Epithelial cell of proximal tubule (primary cell): ENCODE results near the gene ARHGAP30. TPM values are rescaled to one million over a fixed set of nuclear protein-coding genes. Genes with fewer than 3 reads are reported as not detected.
A peak's percentile ranks its signal among the peaks of the same experiment; 100 is the strongest.
"Not testable (repeated sequence)": the region's sequence is repeated elsewhere in the genome, so short reads cannot be mapped to it uniquely, and the experiment has no call there.

ENCODE experiments used
- DNase-seq: peaks from one replicate; pipeline ENCODE4 v3.0.0-alpha.2; 2011; ENCODE audit warnings: low read depth
- H3K4me3 ChIP-seq: 2 replicates; pipeline ENCODE4 v1.5.1; 2011; ENCODE audit warnings: low read depth, mild to moderate bottlenecking, low read length
- total RNA-seq: library from RNA; depleted of rRNA; stranded (reverse); fragments of >200 nt; gene quantifications from 2 replicates; pipeline ENCODE4 v1.2.3, GENCODE V29; 2015
- TF ChIP-seq, protein P1 (sequence below): conservative IDR thresholded peaks from 2 replicates; pipeline ENCODE4 v1.5.1; 2012; ENCODE audit warnings: low read depth, mild to moderate bottlenecking, low read length

ARHGAP30 gene
- 0.06 and 0.07 TPM in 2 replicates for total RNA-seq

DNA sequence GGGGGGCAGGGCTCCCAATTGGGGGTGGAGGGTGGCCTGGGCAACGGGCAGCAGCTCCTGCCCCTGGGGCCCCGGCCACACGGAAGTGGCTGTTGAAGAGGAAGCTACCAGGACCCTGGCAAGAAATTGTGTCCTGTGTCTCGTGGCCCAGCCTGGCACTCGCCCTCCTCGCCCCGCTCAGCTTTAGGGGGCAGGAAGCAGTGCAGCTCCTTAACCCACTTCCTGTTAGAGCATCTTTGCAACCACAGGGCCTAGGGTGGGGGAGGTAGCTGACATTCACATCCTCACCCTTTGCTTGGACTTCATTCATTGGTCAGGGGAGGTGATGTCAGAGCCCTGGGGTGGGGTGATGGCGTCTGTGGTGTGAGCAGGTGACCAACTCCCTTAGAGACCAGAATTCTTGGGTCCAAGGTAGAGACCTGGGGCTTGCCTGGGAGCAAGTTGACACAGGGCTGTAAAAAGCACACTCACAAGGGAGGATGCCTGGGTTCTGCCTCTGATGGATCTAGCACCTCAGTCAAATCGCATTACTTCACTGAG is at the start of gene ARHGAP30:
Gene ARHGAP30, minus strand, starts transcription at position 161 of the 540 bp plus-strand sequence. CDS start 267 bp downstream, outside the sequence.
- TF ChIP-seq, protein P1, sequence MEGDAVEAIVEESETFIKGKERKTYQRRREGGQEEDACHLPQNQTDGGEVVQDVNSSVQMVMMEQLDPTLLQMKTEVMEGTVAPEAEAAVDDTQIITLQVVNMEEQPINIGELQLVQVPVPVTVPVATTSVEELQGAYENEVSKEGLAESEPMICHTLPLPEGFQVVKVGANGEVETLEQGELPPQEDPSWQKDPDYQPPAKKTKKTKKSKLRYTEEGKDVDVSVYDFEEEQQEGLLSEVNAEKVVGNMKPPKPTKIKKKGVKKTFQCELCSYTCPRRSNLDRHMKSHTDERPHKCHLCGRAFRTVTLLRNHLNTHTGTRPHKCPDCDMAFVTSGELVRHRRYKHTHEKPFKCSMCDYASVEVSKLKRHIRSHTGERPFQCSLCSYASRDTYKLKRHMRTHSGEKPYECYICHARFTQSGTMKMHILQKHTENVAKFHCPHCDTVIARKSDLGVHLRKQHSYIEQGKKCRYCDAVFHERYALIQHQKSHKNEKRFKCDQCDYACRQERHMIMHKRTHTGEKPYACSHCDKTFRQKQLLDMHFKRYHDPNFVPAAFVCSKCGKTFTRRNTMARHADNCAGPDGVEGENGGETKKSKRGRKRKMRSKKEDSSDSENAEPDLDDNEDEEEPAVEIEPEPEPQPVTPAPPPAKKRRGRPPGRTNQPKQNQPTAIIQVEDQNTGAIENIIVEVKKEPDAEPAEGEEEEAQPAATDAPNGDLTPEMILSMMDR, result no peak
- no peak within 1 kb of the TSS for H3K4me3 ChIP-seq
- DNase-seq, result no peak

- H3K4me3 ChIP-seq, result peak within 1 kb of the TSS; percentile 86
- DNase-seq, result no peak
- TF ChIP-seq, protein P1, result no peak
Observed at GRCh38 chr1:161117759-161118581, 48.3 kb upstream of the ARHGAP30 start, which contains the start of the genes NIT1 and PFDN2. Gene NIT1, plus strand, starts transcription at chr1:161118105. Its CDS starts 72 bp downstream, at chr1:161118177. Gene PFDN2, minus strand, starts transcription at chr1:161118037. Its CDS starts 11 bp downstream, at chr1:161118026.

DNA sequence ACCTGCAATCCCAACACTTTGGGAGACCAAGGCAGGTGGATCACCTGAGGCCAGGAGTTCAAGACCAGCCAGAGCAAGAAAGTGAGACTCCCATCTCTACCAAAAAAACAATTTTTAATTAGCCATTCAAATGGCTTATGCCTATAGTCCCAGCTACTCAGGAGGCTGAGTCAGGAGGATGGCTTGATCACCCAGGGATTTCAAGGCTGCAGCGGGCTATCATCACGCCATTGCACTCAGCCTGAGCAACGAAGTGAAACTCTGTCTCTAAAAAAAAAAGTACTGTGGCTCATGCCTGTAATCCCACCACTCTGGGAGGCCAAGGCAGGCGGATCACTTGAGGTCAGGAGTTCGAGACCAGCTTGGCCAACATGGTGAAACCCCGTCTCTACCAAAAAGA is 46.3 kb upstream of the ARHGAP30 start:
- DNase-seq, H3K4me3 ChIP-seq: not testable (repeated sequence)

DNA sequence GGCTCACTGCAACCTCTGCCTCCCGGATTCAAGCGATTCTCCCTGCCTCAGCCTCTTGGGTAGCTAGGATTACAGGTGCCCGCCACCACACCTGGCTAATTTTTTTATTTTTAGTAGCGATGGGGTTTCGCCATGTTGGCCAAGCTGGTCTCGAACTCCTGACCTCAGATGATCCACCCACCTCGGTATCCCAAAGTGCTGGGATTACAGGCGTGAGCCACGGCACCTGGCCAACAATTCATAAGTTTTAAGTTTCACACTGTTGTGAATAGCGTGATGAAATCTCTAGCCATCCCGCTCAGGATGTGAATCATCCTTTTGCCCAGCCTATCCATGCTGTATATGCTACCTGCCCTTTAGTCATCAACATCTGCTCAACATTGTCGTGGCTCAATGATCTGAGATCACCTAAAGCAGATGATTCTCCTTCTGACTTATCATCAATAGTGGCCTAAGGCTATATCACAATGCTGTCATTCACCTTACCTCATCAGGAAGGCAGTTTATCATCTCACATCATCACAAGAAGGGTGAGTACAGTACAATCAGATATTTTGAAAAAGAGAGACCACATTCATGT is 45.5 kb upstream of the ARHGAP30 start:
- no peak overlapping the region for H3K4me3 ChIP-seq
- peak; percentile 86 for DNase-seq
- TF ChIP-seq, protein P1, result no peak

- DNase-seq, result no peak
- H3K4me3 ChIP-seq, result no peak overlapping the region
- TF ChIP-seq, protein P1, result no peak
Observed at GRCh38 chr1:161114556-161114955, 44.9 kb upstream of the ARHGAP30 start.

- TF ChIP-seq, protein P1, result no peak
- no peak for DNase-seq
- H3K4me3 ChIP-seq, result no peak overlapping the region
Observed at GRCh38 chr1:161113915-161114314, 44.2 kb upstream of the ARHGAP30 start.

GRCh38 chr1:161111527-161111926 is 41.8 kb upstream of the ARHGAP30 start:
- no peak for DNase-seq
- no peak overlapping the region for H3K4me3 ChIP-seq
- TF ChIP-seq, protein P1, result no peak
